HepG2 (cell line): ENCODE data around the gene CDCA4. TPM values are rescaled to one million over a fixed set of nuclear protein-coding genes. Genes with fewer than 3 reads are reported as not detected.

Experiments
- CBFB ChIP-seq: sonication (generic); formaldehyde crosslinking; IDR thresholded peaks from 2 replicates; pipeline ENCODE4 v1.4.0; 2020; ENCODE audit warnings: missing genetic modification reagents
- HINFP ChIP-seq: sonication (generic); formaldehyde crosslinking; IDR thresholded peaks from 2 replicates; pipeline ENCODE4 v1.4.0; 2020; ENCODE audit warnings: low read depth, mild to moderate bottlenecking, missing genetic modification reagents
- KDM3A ChIP-seq: IDR thresholded peaks from 2 replicates; pipeline ENCODE4 v1.6.1; 2018; ENCODE audit warnings: low read depth, missing compliant biosample characterization
- LRRFIP1 ChIP-seq: sonication (generic); formaldehyde crosslinking; conservative IDR thresholded peaks from 2 replicates; pipeline ENCODE4 v1.4.0; 2020; ENCODE audit warnings: missing genetic modification reagents
- MEIS1 ChIP-seq: sonication (generic); formaldehyde crosslinking; IDR thresholded peaks from 2 replicates; pipeline ENCODE4 v1.9.0; 2021; ENCODE audit warnings: mild to moderate bottlenecking, missing genetic modification reagents, moderate library complexity, borderline replicate concordance
- MIER2 ChIP-seq: IDR thresholded peaks from 2 replicates; pipeline ENCODE4 v1.6.1; 2016; ENCODE audit warnings: missing biosample characterization, missing genetic modification reagents
- TMF1 ChIP-seq: sonication (generic); formaldehyde crosslinking; IDR thresholded peaks from 2 replicates; pipeline ENCODE4 v1.8.1; 2022; ENCODE audit warnings: low read depth, missing genetic modification reagents
- TRAFD1 ChIP-seq: sonication (generic); formaldehyde crosslinking; IDR thresholded peaks from 2 replicates; pipeline ENCODE4 v1.5.1; 2020; ENCODE audit warnings: missing genetic modification reagents, mild to moderate bottlenecking, borderline replicate concordance
- ZNF24 ChIP-seq: fragments of 450-650 bp; IDR thresholded peaks from 2 replicates; pipeline ENCODE4 v1.6.1; 2017; ENCODE audit warnings: antibody characterized with exemption, mild to moderate bottlenecking
- ZNF260 ChIP-seq: sonication (generic); formaldehyde crosslinking; IDR thresholded peaks from 2 replicates; pipeline ENCODE4 v1.4.0; 2020; ENCODE audit warnings: missing genetic modification reagents, low read depth, mild to moderate bottlenecking, borderline replicate concordance
- ZNF318 ChIP-seq: sonication (generic); formaldehyde crosslinking; IDR thresholded peaks from 2 replicates; pipeline ENCODE4 v1.4.0; 2020; ENCODE audit warnings: mild to moderate bottlenecking, missing genetic modification reagents
- ZNF329 ChIP-seq: sonication (generic); formaldehyde crosslinking; IDR thresholded peaks from 2 replicates; pipeline ENCODE4 v1.9.0; 2021; ENCODE audit warnings: low read depth, mild to moderate bottlenecking, missing genetic modification reagents
- ZNF367 ChIP-seq: sonication (generic); formaldehyde crosslinking; IDR thresholded peaks from 2 replicates; pipeline ENCODE4 v1.4.0; 2020; ENCODE audit warnings: missing genetic modification reagents, borderline replicate concordance
- ZNF567 ChIP-seq: sonication (generic); formaldehyde crosslinking; IDR thresholded peaks from 2 replicates; pipeline ENCODE4 v1.8.1; 2023; ENCODE audit warnings: mild to moderate bottlenecking, missing genetic modification reagents, borderline replicate concordance
- polyA plus RNA-seq, 8 experiments: library from polyadenylated mRNA; depleted of rRNA in 3 of 8; stranded (reverse) in 7 of 8; unstranded in 1 of 8; fragments of >200 nt; fragmentation: Illumina TruSeq in 4 of 8; extraction: Trizol in 4 of 8; gene quantifications; 2 replicates each; pipeline versions ENCODE4 v1.2.1 to v1.2.3, GENCODE V29; 2011 to 2016; ENCODE audit warnings: low read depth in 4 of 8, missing spikeins in 1 of 8, mixed read lengths in 1 of 8; ENCODE audit not compliant: insufficient read depth in 1 of 8
- total RNA-seq, 5 experiments: library from RNA; depleted of rRNA; stranded (reverse); fragments of >200 nt; fragmentation: Illumina TruSeq; extraction: Trizol; gene quantifications; 2 replicates each; pipeline ENCODE4 v1.2.3, GENCODE V29; 2016; ENCODE audit warnings: low read depth in 1 of 5

The CDCA4 gene
- total and polyA plus RNA-seq, 2 of the 13 experiments (the other 11 are each of a cell fraction or from before 2014, with no cell fraction given) = 19.7 to 43.1 TPM

- TF ChIP-seq ZNF318 (CRISPR knock-in tag) = no peak
- 0 out of 2 replicates have a peak, but pooled peaks have one; percentile 41 for TF ChIP-seq ZNF329 (CRISPR knock-in tag)
- no peak for TF ChIP-seq TRAFD1 (CRISPR knock-in tag)
- no peak for TF ChIP-seq ZNF260
- TF ChIP-seq MIER2 (CRISPR knock-in tag) = peak; percentile 66; the same call in 1 of the 2 replicates
- TF ChIP-seq KDM3A (CRISPR knock-in tag) = 0 out of 2 replicates have a peak, but pooled peaks have one; percentile 65
- TF ChIP-seq ZNF367 (CRISPR knock-in tag) = no peak
- no peak for TF ChIP-seq MEIS1 (CRISPR knock-in tag)
- no peak for TF ChIP-seq TMF1
- no peak for TF ChIP-seq ZNF567 (CRISPR knock-in tag)
- TF ChIP-seq HINFP (CRISPR knock-in tag) = 0 out of 2 replicates have a peak, but pooled peaks have one; percentile 74
- TF ChIP-seq LRRFIP1 (CRISPR knock-in tag) = no peak
- no peak for TF ChIP-seq ZNF24
- 0 out of 2 replicates have a peak, but pooled peaks have one; percentile 57 for TF ChIP-seq CBFB (CRISPR knock-in tag)
Measured at GRCh38 chr14:105045710-105046326, 24.9 kb upstream of the CDCA4 start (continued).
